Measurements from ENCODE around the gene SCD5. TPM values are rescaled to one million over a fixed set of nuclear protein-coding genes. Genes with fewer than 3 reads are reported as not detected.

The SCD5 gene
- total RNA-seq, 1 donor from 2014 or later: 23.9 TPM

- Mint-ChIP-seq H3K27me3 (ENCODE audit: unreplicated experiment) (peaks cover 7% of the 10 kb centered on the region), H3K4me1 (ENCODE audit: unreplicated experiment) (peaks cover 9% of the 10 kb centered on the region), H3K36me3 (ENCODE audit: unreplicated experiment) (no peaks in the 10 kb centered on the region), H3K9me3 (ENCODE audit: unreplicated experiment) (no peaks in the 10 kb centered on the region), H3K27ac (ENCODE audit: unreplicated experiment) (no peak overlapping the region), H3K4me3 (ENCODE audit: unreplicated experiment) (no peak overlapping the region)
- no peak for TF ChIP-seq CTCF (IDR thresholded peaks at IDR 0.05)
- no peak for DNase-seq (ENCODE audit: extremely low spot score, unreplicated experiment)
These were observed 5.2 kb upstream of the SCD5 start for GRCh38 chr4:82803746-82804145.

- Mint-ChIP-seq H3K27me3 (ENCODE audit: unreplicated experiment) (peaks cover 7% of the 10 kb centered on the region), H3K4me3 (ENCODE audit: unreplicated experiment) (no peak overlapping the region), H3K36me3 (ENCODE audit: unreplicated experiment) (no peaks in the 10 kb centered on the region), H3K9me3 (ENCODE audit: unreplicated experiment) (no peaks in the 10 kb centered on the region), H3K27ac (ENCODE audit: unreplicated experiment) (no peak overlapping the region), H3K4me1 (ENCODE audit: unreplicated experiment) (peaks cover 9% of the 10 kb centered on the region)
- no peak for DNase-seq (ENCODE audit: extremely low spot score, unreplicated experiment)
- TF ChIP-seq CTCF (IDR thresholded peaks at IDR 0.05): no peak
These were observed 4.3 kb upstream of the SCD5 start for GRCh38 chr4:82802911-82803310.

GRCh38 chr4:82801910-82802521, 3.4 kb upstream of the SCD5 start:
- peak; percentile 73 for TF ChIP-seq CTCF (IDR thresholded peaks at IDR 0.05)
- peaks cover 7% of the 10 kb centered on the region for H3K27me3 Mint-ChIP-seq (ENCODE audit: unreplicated experiment)
- H3K4me1 Mint-ChIP-seq (ENCODE audit: unreplicated experiment): peaks cover 13% of the 10 kb centered on the region
- H3K36me3 Mint-ChIP-seq (ENCODE audit: unreplicated experiment): no peaks in the 10 kb centered on the region
- H3K27ac Mint-ChIP-seq (ENCODE audit: unreplicated experiment): no peak overlapping the region
- no peak overlapping the region for H3K4me3 Mint-ChIP-seq (ENCODE audit: unreplicated experiment)
- DNase-seq (ENCODE audit: extremely low spot score, unreplicated experiment): no peak
- no peaks in the 10 kb centered on the region for H3K9me3 Mint-ChIP-seq (ENCODE audit: unreplicated experiment)

DNA sequence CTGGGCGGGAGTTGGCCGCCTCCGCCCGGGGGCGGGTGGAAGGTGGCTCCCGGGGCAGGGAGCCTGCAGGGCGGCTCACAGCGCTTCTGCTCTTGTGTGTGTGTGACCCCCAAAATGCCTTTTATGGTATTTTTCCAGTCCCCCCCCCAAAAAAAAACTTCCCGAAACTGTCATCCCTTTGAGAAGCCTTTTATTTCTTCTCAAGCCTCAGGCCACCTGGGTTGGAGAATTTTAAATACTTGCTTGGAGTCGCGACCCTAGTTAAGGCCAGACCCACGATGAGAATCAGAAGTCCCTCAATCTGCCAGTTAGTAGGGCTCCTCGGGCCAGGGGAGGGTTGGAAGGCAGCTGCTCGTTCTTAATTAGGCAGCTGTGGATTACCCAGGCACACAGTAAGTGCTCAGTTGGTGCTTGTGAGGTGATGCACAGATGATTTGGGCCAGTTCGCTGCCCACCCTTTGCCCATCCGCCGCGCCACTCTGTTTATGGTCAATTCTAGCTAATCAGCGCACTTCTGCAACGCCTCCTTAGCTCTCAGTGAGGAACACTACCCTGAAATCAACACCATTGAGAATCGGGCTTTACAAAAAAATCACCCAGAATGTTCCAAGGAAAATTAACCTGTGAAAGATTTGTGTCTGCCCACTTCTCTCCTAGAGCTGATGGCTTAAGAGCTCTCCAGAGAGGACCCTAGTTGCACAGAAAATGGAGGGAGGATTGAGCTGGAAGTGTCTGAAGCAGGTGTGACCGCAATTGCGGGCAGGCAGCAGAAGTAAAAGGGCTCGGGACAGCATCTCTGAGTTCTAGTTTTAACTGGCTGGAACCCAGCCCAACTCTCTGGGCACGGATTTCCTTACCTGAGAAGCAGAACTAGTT, 648 bp upstream of the SCD5 start:
- Mint-ChIP-seq H3K4me1 (ENCODE audit: unreplicated experiment) (peaks cover 25% of the 10 kb centered on the region), H3K4me3 (ENCODE audit: unreplicated experiment) (peak overlapping the region; percentile 85), H3K36me3 (ENCODE audit: unreplicated experiment) (no peaks in the 10 kb centered on the region), H3K9me3 (ENCODE audit: unreplicated experiment) (no peaks in the 10 kb centered on the region), H3K27me3 (ENCODE audit: unreplicated experiment) (peaks cover 7% of the 10 kb centered on the region), H3K27ac (ENCODE audit: unreplicated experiment) (peak overlapping the region; percentile 47)
- TF ChIP-seq CTCF (IDR thresholded peaks at IDR 0.05): no peak
- DNase-seq (ENCODE audit: extremely low spot score, unreplicated experiment): no peak

DNA sequence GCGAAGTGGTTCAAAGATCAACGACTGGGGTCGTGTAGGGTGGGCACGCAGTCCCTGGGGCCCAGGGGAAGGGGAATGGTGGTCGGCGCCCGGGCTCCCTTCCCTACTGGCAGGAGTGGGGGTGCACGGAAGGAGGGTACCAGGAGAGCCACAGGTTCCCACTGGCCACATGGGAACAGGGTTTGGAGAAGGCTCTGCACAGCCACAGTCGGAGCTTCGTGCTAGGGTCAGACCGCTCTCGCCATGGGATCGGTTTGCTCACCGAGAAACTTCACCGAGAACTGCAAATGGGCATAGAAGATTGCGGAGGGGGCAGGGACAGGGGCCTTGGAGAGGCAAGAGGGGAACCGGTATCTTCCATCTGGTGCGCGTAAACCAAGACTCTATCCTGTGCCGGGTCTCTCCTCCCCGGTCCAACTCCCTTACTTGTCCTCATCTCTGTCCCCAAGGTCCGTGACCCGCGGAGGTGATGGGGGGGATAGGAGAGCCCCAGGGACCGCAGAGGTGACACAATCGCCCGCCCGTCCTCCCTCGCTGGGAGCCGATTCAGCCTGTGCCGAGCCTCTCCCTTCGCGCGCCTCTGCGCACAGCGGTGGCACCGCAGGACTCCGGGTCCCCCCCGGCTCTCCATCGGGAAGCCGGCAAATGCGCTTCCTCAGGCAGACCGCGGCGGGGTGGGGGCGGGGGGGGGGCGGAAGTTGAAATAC, 1.0 kb downstream of the SCD5 start:
- peaks cover 4% of the 10 kb centered on the region for H3K27me3 Mint-ChIP-seq (ENCODE audit: unreplicated experiment)
- peaks cover 30% of the 10 kb centered on the region for H3K4me1 Mint-ChIP-seq (ENCODE audit: unreplicated experiment)
- DNase-seq (ENCODE audit: extremely low spot score, unreplicated experiment): no peak
- no peaks in the 10 kb centered on the region for H3K36me3 Mint-ChIP-seq (ENCODE audit: unreplicated experiment)
- H3K9me3 Mint-ChIP-seq (ENCODE audit: unreplicated experiment): no peaks in the 10 kb centered on the region
- TF ChIP-seq CTCF (IDR thresholded peaks at IDR 0.05): no peak
- peak overlapping the region; percentile 82 for H3K4me3 Mint-ChIP-seq (ENCODE audit: unreplicated experiment)
- peak overlapping the region; percentile 4 for H3K27ac Mint-ChIP-seq (ENCODE audit: unreplicated experiment)

Measured in osteocyte (in vitro differentiated cells).